ENCODE measurements around the gene CMTM2.

GRCh38 chr16:66566051-66566901 lies 13.0 kb upstream of the CMTM2 start, which contains the start of gene CMTM1:
- no peak for TF ChIP-seq EZH2 (IDR thresholded peaks at IDR 0.05; ENCODE audit: insufficient read depth, poor library complexity, severe bottlenecking)
- no peak for TF ChIP-seq EZH2phosphoT487 (IDR thresholded peaks at IDR 0.05; ENCODE audit: insufficient read depth, low read depth)

Measured in GM23248 (cell line).